Activated CD8-positive, alpha-beta T cell treated with anti-CD3 and anti-CD28 coated beads for 36 hours (primary cell): ENCODE results near the gene ORM1. TPM values are rescaled to one million over a fixed set of nuclear protein-coding genes. Genes with fewer than 3 reads are reported as not detected.
A peak's percentile ranks its signal among the peaks of the same experiment; 100 is the strongest.

ENCODE experiments used
- ATAC-seq: fragments of 200-7000 bp; cut with Tn5 transposase; one replicate; pipeline ENCODE4 v1.10.0; 2021; ENCODE audit warnings: mild to moderate bottlenecking, moderate library complexity
- CTCF ChIA-PET: fragments of 350-600 bp; sonication (Branson Sonifier 250); formaldehyde crosslinking; loops from one replicate; lab custom pipeline; 2021; ENCODE audit warnings: antibody characterized with exemption; lab: Charles Lee
- POLR2A ChIA-PET: fragments of 350-600 bp; sonication (Branson Sonifier 250); formaldehyde crosslinking; loops from one replicate; lab custom pipeline; 2021; ENCODE audit warnings: antibody characterized with exemption; lab: Charles Lee
- DNase-seq: peaks from one replicate; pipeline ENCODE4 v3.0.0-alpha.2; 2020
- H3K27ac Mint-ChIP-seq: one replicate; pipeline ENCODE4 v1.8.0; 2021; ENCODE audit warnings: mild to moderate bottlenecking, mixed read lengths
- H3K27me3 Mint-ChIP-seq: one replicate; pipeline ENCODE4 v1.8.0; 2021; ENCODE audit warnings: mixed read lengths
- H3K36me3 Mint-ChIP-seq: one replicate; pipeline ENCODE4 v1.8.0; 2021; ENCODE audit warnings: low read depth, mixed read lengths
- H3K4me1 Mint-ChIP-seq: one replicate; pipeline ENCODE4 v1.8.0; 2021; ENCODE audit warnings: low read depth, mixed read lengths
- H3K4me3 Mint-ChIP-seq: one replicate; pipeline ENCODE4 v1.8.0; 2021; ENCODE audit warnings: mild to moderate bottlenecking, moderate library complexity, mixed read lengths
- H3K9me3 Mint-ChIP-seq: one replicate; pipeline ENCODE4 v1.8.0; 2021; ENCODE audit warnings: mixed read lengths
- intact Hi-C: fragments of 100-400 bp; cut with micrococcal nuclease; formaldehyde crosslinking; loops from one replicate; pipeline ENCODE4 v1.10.0; 2022
- total RNA-seq, 2 experiments: library from RNA; stranded (reverse); gene quantifications; one replicate each; pipeline ENCODE4 v1.2.3, GENCODE V29; 2021
- TF ChIP-seq, protein P1 (sequence below): fragments of 200-600 bp; IDR thresholded peaks from one replicate; pipeline ENCODE4 v1.8.0; 2022; ENCODE audit warnings: antibody characterized with exemption, mild to moderate bottlenecking

ORM1 gene
- total RNA-seq, 2 experiments from 2014 or later = not detected

DNA sequence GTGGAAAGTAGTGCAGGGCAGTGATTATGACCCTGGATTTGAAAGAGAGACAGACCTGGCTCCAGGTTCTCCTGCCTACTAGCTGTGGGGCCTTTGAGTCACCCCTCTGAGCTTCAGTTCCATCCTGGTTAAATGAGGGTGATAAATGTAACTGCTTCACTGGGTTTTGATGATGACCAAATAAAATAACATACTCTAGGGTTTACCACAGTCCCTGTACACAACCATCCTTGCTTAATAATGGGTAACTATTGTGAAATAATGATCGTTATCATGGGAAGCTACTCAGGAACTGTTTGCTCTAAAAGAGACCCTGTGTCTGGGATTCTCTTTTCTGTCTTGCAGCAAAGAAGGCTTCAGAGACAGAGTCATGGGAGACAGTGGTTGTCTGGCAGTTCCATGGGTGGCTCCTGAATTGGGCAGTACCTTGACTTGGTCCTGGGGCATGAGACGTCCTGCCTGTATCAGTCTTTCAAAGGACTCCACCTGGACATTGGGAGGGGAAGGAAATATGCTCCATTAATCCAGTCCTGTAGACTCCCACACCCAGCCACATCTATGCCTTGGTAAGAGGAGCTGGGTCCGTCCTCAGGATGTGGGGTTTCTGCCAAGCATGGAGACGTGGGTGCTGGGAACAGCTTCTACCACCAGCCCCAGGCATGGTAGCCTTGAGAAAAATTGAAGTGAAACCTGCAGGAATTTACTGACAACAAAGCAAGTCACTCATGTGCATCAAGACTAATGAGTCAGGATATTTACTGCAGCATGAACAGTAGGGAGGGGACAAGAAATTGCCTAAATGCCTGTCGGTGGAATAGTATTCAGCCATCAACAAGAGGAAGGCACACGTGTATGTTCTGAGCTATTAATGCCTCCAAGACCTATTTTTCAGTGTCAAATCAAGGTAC lies 41.5 kb downstream of the ORM1 start:
- ChIA-PET POLR2A (interaction anchor here (0.6 to 14.2 kb wide), 8 partner anchors 8 to 35 kb away, joined by 3 to 351 read pairs (median 4); partner anchors contain the start of gene AKNA), CTCF (interaction anchor here (0.8 to 1.9 kb wide), 8 partner anchors 11 to 31 kb away, joined by 3 to 10 read pairs (median 4); partner anchors contain the start of gene AKNA)
- Mint-ChIP-seq H3K27ac (peak overlapping the region; percentile 97), H3K36me3 (peaks cover 95% of the 10 kb centered on the region), H3K9me3 (no peaks in the 10 kb centered on the region), H3K4me1 (peaks cover 85% of the 10 kb centered on the region), H3K4me3 (peak overlapping the region; percentile 35), H3K27me3 (no peaks in the 10 kb centered on the region)
- intact Hi-C loops = no loop called here
- DNase-seq (peak; percentile 39), ATAC-seq (peak; percentile 31)
- TF ChIP-seq, protein P1, sequence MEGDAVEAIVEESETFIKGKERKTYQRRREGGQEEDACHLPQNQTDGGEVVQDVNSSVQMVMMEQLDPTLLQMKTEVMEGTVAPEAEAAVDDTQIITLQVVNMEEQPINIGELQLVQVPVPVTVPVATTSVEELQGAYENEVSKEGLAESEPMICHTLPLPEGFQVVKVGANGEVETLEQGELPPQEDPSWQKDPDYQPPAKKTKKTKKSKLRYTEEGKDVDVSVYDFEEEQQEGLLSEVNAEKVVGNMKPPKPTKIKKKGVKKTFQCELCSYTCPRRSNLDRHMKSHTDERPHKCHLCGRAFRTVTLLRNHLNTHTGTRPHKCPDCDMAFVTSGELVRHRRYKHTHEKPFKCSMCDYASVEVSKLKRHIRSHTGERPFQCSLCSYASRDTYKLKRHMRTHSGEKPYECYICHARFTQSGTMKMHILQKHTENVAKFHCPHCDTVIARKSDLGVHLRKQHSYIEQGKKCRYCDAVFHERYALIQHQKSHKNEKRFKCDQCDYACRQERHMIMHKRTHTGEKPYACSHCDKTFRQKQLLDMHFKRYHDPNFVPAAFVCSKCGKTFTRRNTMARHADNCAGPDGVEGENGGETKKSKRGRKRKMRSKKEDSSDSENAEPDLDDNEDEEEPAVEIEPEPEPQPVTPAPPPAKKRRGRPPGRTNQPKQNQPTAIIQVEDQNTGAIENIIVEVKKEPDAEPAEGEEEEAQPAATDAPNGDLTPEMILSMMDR = no peak

DNA sequence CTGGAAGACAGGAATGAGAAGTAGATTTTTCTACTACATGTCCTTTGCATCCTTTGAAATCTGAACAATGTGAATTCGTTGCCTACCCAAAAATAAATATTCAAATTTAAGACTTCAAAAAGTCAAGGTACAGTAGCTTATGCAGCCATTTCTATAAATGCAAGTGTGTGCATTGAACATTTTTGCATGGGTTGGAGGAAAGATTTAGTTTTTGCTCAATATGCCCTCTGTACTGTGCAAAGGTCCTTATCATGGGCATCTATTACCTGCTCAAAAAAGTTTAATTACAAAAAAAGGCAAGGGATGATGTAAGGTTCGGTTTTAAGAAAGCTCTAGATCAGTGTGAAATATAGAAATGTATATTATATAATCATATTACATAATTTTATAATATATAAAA lies 42.3 kb downstream of the ORM1 start:
- intact Hi-C loops = no loop called here
- Mint-ChIP-seq H3K27me3 (no peaks in the 10 kb centered on the region), H3K4me1 (peaks cover 87% of the 10 kb centered on the region), H3K9me3 (no peaks in the 10 kb centered on the region), H3K36me3 (peaks cover 95% of the 10 kb centered on the region), H3K4me3 (no peak overlapping the region), H3K27ac (peak overlapping the region; percentile 97)
- TF ChIP-seq, protein P1 = no peak
- POLR2A ChIA-PET = interaction anchor here (0.8 to 14.2 kb wide), 7 partner anchors 8 to 32 kb away, joined by 3 to 351 read pairs (median 4); partner anchors contain the start of gene AKNA
- no peak for DNase-seq
- ATAC-seq = no peak
- CTCF ChIA-PET = interaction anchor here (0.8 to 1.4 kb wide), 4 partner anchors 11 to 31 kb away, joined by 3 to 10 read pairs (median 4); no protein-coding TSS in a partner anchor

DNA sequence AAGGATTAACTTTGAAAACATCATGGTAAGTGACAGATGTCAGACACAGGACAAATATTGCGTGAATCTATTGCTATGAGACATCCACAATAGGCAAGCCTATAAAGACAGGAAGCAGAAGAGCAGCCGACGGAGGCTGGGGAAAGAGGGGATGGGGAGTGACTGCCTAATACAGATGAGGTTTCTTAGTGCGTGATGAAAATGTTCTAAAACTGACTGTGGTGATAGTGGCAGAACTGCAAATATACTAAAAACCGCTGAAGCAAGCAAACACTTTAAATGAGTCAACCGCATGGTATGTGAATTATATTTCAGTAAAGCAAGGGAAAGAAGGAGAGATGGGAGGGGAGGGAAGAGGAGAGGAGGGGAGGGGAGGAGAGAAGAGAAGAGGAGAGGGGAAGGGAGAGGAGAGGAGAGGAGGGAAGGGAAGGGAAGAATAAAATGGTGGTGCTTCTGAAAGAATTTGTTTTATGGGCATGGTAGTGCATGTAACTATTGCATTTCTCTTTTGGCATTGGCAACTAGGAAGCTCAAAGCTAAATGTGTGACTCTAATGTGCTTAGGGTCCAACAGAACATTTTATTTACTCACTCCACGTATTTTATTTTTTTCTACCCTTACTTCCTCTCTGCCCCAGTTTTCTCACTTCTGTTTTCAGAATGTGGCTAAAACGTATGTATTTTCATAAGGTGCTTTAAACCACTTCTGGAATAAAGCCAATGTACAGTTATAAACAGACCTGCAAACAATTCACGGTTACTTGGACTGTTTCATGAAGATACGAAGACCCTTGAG lies 43.6 kb downstream of the ORM1 start:
- intact Hi-C loops = no loop called here
- peak; percentile 50 for ATAC-seq
- H3K27ac Mint-ChIP-seq = peak overlapping the region; percentile 93
- peak overlapping the region; percentile 38 for H3K4me3 Mint-ChIP-seq
- ChIA-PET POLR2A (interaction anchor here (1.2 to 14.2 kb wide), 5 partner anchors 10 to 21 kb away, joined by 4 to 351 read pairs (median 13); partner anchors contain the start of gene AKNA), CTCF (interaction anchor here (1.4 to 1.5 kb wide), 2 partner anchors 15 to 22 kb away, joined by 6 to 7 read pairs; partner anchors contain the start of gene AKNA)
- peak; percentile 59 for DNase-seq
- H3K36me3 Mint-ChIP-seq = peaks cover 94% of the 10 kb centered on the region
- H3K9me3 Mint-ChIP-seq = no peaks in the 10 kb centered on the region
- TF ChIP-seq, protein P1 = no peak
- H3K27me3 Mint-ChIP-seq = no peaks in the 10 kb centered on the region
- peaks cover 86% of the 10 kb centered on the region for H3K4me1 Mint-ChIP-seq

DNA sequence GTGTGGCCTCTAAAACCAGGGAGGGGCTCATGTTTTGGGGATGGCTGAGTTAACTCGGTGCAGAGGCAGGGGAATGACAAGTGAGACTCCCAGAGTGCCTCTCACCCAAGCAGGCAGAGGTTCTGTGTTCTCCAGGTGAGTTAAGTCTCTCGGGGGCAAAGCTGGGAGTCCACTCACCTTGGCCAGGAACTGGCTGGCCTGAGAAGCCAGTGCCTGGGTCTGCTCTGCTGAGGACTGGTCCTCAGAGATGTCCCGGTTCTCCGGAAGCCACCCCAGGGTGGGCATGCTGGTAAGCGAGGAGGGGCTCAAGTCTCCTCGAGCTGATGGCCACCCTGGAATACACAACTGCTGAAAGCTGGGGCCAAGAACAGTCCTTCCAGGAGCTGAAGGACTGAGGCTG lies 44.5 kb downstream of the ORM1 start:
- TF ChIP-seq, protein P1 = no peak
- Mint-ChIP-seq H3K27ac (peak overlapping the region; percentile 93), H3K4me3 (peak overlapping the region; percentile 38), H3K4me1 (peaks cover 90% of the 10 kb centered on the region), H3K36me3 (peaks cover 93% of the 10 kb centered on the region), H3K9me3 (no peaks in the 10 kb centered on the region), H3K27me3 (no peaks in the 10 kb centered on the region)
- CTCF ChIA-PET = interaction anchor here (1.0 to 1.5 kb wide), 3 partner anchors 14 to 21 kb away, joined by 4 to 7 read pairs (median 5); partner anchors contain the start of gene AKNA
- POLR2A ChIA-PET = interaction anchor here (0.6 to 14.2 kb wide), 7 partner anchors 9 to 221 kb away, joined by 3 to 351 read pairs (median 8); partner anchors contain the start of gene AKNA
- ATAC-seq = no peak
- intact Hi-C loops = no loop called here
- DNase-seq = no peak
